GM19452 (cell line): ENCODE measurements around the gene GGTLC2.
"Not testable (repeated sequence)": the region's sequence is repeated elsewhere in the genome, so short reads cannot be mapped to it uniquely, and the experiment has no call there.

Experiments
- ATAC-seq: cut with Tn5 transposase; IDR thresholded peaks from one replicate; pipeline ENCODE4 v1.9.1; 2021; ENCODE audit not compliant: unreplicated experiment

GGTLC2 gene

DNA sequence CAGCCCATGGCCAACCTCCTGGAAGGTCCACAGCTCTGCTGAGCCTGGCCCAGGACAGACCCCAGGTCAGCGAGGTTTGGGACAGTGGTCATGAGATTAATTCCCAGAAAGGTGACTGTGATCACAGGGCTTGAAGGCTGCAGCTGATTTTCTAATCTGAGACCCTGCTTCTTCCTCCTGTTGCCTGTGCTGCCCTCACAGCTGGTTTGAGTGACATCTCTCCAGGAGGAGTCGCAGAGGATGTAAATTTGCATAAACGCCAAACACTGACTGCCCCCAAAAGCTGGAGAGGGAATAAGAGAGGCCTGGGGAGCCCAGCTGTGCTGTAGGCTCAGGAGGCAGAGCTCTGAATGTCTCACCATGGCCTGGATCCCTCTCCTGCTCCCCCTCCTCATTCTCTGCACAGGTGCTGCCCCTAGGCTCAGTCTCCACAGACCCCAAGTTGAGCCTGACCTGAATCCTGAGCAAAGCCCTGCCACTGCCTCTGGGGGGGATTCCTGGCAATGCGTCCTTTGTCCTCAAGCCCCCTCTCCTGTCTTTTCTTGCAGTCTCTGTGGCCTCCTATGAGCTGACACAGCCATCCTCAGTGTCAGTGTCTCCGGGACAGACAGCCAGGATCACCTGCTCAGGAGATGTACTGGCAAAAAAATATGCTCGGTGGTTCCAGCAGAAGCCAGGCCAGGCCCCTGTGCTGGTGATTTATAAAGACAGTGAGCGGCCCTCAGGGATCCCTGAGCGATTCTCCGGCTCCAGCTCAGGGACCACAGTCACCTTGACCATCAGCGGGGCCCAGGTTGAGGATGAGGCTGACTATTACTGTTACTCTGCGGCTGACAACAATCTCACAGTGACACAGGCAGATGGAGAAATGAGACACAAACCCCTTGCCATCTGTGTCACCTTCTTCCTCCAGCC is 23.8 kb downstream of the GGTLC2 start:
- ATAC-seq, result no peak

DNA sequence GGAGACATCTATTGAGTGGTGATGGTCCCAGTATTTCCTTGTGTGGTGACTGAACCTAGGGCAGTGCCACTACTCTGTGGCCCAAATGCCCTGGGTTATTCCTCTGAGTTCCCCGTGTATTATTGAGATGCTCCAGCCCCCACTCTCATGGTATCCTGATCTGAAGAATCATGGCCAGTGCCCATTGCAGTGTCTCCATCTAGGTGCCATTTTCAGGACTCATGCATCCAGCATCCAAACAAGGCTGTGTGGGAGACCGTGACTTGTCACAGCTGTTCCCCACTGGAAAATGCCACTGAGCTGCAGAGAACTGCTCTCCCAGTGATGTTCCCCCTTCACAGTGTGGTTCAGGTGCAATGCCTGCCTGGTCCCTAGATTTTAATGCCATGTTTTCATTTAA is 24.7 kb downstream of the GGTLC2 start:
- ATAC-seq, result no peak

DNA sequence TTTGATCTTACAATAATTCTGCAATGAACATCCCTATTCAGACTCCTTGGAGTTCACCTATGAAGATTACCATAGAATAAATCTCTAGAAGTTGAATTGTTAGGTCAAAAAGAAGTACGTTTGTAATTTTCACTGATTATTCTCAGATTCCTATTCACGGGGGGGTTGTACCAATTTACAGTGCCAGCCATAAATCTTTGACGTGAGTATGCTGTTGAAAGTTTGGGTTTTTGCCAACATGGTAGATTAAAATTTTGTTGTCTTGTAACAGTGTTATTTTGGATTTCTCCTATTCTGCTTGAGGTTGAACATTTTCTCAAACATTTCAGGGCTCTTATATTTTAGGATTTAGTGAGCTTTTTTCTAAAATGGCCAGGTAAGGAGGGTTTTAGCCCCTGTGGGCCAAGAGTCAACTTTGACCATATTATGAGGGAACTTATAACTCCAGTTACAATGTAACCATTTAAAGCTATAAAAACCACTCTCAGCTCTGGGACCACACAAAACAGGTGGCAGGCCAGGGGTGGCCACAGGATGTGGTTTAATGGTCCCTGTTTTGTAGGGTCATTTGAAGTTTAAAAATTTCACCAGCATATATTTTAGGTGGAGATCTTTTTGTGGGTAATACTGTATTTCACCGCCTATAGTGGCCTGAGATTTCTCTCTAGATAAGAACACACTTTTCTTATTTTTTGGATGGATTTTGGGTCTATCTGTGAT is 25.8 kb downstream of the GGTLC2 start:
- ATAC-seq, result no peak

DNA sequence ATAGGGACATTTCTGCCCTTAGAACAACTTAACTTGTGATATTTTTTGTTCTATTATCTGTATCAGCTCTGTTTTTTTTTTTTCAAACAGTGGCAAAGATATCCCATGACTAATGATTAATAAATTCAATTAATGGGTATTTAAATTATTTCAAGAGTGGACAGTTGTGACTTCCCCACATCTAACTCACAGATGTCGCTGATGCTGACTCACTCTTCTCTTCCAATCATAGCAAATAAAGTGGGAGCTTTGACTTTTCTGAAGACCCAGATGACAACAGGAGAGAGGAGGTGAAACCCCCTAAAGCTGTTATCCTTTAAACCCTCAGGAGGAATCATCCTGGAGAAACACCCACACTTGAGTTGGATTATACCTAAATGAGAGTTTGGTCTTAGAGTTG is 27.1 kb downstream of the GGTLC2 start:
- ATAC-seq, result no peak

DNA sequence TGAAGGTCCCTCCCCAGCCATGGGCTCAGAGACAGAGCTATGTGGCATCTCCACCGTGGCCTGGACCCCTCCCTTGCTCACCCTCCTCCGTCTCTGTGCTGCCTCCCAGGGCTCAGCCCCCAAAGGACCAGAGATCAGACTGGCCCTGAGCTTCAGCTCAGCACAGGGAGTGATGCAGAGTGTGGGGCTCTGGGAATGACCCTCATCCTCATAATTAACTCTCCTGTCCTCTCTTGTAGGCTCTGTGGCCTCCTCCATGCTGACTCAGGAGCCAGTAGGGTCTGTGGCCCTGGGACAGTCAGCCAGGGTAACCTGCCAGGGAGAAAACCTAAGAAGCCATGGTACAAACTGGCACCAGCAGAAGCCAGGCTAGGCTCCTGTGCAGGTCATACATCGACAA is 28.7 kb downstream of the GGTLC2 start:
- no peak for ATAC-seq

DNA sequence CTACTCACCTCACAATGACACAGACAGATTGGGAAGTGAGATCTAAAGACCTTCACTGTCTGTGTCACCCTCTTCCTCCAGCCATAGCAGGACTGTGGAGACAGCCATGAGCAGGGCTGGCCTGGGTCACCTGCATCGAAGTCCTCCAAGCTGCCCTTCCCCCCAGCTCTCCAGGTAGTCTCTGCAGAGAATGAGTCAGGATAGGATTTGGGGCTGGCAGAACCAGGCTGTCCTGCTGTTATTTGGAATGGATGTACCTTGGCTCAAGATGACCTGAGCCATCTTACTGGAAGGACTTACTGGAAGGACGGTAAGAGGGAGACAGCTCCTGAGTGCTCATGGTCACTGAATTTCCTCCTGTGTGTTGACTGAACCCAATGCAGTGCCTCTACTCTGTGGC is 29.2 kb downstream of the GGTLC2 start:
- ATAC-seq, result no peak

DNA sequence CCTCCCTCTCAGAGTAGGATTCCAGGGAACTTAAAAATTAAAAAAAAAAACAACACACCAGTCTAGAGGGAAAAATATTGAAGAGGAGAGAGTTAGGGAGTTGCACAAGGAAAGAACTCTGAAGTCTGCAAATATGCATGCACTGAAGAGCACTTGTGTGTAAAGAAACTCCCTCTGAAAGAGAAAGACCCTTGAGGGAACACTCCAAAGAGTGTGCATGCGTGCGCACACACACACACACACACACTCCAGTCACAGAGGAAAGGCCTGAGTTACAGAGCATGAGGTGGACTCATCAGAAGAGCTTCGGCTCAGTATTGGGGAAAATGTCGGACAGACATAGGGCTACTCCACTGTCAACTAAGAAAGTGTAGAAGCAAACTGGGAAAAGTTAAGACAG is 30.1 kb downstream of the GGTLC2 start:
- ATAC-seq, result no peak

DNA sequence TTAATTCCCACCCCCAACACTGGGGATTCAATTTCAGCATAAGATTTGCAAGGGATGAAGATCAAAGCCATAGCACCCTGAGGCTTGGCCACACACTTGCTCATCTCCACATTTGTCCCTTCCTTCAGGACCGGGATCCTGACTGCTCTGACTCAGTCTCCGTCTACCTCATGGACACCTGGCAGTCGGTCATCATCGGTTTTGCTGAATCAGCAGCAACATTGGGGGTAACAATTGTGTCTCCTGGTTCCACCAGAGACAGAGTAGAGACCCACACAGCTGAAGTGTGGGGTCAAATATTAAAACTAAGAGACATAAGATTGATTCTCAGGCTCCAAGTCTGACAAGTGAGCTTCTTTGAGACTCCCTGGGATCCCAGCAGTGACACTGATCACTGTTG is 34.6 kb downstream of the GGTLC2 start:
- no peak for ATAC-seq

DNA sequence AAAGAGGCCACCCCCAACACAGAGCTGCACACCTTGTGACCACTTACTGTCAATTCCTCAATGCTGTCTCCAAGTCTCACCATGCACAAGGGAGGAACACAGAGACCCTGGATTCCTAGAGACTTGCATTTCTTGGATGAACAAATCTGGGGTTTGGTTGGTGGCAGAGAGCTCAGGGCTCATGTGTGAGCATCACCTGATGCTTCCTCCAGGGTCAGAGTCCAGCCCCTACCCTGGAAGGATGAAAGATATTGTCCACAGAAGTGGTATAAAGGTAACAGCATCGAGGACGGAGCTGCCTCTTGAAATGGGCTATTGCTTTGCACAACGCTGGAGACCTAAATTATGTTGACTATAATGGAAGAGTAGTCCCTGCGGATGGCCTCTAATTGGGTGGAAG is 36.0 kb downstream of the GGTLC2 start:
- ATAC-seq, result no peak

DNA sequence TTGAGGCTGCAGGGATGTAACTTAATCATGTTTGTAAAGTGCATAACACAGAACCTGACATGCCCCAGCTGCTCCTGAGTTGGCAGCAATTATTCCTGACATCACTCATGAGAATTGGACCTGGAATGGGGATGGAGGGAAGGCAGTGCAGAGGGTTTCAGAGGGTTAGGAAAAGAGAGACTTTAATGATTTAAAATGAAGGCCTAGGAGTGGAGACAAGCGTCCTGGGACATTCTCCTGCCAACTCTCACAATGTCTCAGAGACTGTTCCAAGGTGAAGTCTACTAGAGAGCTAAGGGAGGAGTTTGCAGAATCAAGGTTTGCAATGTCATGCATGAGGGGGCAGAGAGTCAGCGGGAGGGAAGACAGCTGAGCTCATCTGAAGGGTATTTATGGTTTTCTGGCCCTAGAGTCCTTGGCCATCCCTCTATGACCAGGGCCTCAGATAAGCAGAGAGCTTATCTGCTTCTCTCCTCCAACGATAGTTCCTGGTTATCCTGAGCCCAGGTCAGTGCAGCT is 36.9 kb downstream of the GGTLC2 start:
- ATAC-seq, result no peak

DNA sequence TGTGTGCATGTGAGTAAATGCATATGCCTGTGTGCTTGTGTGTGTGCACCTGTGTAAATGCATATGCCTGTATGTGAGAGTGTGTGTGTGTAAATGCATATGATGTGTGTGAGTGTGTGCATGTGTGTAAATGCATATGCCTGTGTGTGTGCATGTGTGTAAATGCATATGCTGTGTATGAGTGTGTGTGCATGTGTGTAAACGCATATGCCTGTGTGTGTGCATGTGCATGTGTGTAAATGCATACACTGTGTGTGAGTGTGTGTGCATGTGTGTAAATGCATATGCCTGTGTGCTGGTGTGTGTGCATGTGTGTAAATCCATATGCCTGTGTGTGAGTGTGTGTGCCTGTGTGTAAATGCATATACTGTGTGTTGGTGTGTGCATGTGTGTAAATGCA is 37.8 kb downstream of the GGTLC2 start:
- ATAC-seq, result no peak

DNA sequence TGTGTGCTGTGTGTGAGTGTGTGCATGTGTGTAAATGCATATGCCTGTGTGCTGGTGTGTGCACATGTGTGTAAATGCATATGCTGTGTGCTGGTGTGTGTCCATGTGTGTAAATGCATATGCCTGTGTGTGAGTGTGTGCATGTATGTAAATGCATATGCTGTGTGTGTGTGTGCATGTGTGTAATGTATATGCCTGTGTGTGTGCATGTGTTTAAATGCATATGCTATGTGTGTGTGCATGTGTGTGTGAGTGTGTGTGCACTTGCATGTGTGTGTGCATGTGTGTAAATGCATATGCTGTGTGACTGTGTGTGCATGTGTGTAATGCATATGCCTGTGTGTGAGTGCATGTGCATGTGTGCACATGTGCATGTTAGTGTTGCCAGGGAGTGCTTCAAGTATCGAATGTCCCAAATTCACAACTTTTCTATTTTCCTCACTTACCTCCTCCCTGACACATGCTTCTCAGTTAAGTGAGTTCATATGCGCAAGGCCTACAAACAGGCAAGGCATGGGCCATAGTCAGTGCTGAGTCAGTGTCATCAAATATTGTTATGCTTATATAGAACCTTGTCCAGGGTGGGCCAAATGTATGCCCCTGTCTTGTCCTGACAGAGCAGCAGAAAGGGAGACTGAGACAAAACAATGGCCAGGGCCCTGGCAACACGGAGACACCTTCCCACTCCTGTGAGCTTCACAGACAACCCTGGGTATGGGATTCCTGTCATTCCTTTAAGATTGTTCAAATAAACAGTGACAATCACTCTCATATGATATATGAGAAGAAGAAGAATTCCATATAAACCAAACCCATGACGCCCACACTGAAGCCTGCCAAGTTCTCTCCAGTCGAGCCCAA is 38.6 kb downstream of the GGTLC2 start:
- ATAC-seq, result no peak

DNA sequence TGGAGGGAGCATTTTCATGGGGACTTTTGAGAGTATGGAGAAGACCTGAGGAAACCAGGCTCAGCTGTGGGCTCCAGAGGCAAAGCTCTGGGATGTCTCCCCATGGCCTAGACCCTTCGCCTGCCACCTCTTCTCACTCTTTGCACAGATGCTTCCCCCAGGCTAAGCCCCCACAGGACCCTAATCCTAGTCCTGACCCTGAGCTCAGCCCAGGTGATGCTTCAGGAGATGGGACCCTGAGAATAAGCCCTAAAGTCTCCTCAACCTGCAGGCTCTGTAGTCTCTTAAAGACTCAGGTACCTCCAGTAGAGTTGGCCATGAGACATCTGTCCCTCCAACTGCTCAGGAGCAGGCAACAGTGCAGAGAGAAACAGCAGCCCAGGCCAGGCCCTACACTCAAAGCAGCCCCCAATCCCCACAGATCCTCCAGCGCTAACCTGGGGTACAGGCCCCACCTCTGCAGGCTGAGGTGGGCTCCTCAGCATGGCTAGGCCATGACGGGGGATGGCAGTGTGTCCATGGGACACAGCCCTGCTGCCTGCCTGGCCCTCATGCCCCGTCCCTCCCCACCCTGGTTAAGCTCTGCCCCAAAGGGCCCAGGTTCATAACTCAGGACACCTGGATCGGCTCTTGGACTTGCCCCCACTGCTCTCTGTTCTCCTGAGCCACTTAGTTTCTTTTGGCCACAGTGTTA is 39.4 kb downstream of the GGTLC2 start:
- ATAC-seq, result no peak

DNA sequence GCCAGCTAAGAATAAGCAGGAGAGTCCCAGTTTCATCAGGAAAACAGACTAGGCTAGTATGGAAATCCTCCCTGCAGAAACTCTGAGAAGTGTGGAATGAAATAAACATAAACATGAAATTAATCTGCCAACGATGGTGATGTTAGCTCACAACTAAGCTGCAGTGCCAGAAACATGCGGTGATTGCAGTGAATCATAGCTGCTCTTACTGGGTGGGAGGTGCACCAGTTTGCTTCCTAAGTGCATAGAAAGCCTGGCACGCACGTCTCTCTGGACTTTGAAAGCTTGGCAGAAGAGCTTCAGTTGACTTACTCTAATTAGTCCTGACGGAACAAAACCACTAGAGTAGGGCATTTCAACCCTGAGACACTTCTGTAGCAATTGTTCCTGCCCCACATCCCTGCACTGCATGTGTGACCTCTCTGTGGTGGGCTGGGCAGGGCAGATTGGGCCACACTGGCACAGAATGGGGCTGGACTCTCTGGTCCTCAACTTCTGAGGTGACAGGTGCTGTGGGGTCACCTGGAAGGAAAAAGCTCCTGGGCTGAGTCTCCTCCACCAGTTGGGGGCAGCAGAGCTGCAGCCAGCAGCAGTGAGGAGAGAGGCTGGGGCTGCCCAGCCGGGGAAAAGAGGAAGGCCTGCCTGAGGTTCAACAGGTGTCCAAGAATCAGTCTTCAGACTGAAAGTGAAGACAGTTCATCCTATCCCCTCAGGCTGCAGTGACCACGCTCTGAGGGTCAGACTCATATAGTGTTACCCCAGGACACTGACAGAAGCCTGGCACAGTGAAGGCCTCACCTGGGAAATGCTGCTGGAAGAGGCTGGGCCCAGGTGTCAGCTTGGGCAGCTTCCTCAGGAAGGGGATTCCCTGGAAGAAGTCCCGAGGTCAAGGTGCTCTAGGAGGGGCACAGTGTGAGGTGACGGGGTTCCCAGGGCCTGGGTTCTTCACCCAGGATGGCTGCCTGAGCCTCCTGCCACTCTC is 40.5 kb downstream of the GGTLC2 start:
- ATAC-seq, result no peak

DNA sequence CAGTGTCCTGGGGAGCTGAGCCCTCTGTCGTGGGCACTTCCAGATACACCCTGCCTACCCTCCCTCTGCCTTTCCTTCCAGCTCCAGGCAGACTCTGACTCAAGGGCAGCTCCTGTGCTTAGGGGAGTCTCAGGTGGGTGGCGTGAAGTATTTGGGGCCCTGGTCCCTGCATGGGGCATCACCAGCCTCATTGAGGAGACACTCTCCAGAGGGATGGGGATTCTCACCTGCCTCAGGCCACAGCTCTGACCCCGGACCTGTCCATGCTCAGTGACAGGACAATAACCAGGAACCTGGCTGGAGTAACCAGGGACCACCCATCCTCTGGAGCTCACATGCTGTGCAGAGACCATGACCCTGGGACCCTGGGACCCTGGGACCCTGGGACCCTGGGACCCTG is 41.2 kb downstream of the GGTLC2 start:
- ATAC-seq, result no peak

DNA sequence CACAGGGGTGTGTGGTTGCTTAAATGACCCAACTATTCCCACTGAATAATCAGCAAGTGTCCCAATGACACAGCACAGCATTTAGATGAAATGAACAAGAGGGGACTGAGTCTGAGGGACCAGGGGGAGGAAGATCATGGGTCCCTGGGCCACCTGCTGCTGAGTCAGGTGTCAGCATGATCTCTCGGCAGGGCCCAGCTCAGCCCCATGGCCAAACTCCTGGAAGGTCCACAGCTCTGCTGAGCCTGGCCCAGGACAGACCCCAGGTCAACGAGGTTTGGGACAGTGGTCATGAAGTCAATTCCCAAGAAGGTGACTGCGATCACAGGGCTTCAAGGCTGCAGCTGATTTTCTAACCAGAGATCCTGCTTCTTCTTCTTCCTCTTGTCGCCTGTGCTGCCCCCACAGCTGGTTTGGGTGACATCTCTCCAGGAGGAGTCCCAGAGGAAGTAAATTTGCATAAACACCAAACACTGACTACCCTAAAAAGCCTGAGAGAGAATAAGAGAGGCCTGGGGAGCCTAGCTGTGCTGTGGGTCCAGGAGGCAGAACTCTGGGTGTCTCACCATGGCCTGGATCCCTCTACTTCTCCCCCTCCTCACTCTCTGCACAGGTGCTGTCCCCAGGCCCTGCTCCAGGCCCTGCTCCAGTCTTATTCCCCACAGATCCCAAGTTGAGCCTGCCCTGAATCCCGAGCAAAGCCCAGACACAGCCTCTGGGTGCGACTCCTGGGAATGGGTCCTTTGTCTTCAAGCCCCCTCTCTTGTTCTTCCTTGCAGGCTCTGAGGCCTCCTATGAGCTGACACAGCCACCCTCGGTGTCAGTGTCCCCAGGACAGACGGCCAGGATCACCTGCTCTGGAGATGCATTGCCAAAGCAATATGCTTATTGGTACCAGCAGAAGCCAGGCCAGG is 42.0 kb downstream of the GGTLC2 start:
- ATAC-seq, result not testable (repeated sequence)

DNA sequence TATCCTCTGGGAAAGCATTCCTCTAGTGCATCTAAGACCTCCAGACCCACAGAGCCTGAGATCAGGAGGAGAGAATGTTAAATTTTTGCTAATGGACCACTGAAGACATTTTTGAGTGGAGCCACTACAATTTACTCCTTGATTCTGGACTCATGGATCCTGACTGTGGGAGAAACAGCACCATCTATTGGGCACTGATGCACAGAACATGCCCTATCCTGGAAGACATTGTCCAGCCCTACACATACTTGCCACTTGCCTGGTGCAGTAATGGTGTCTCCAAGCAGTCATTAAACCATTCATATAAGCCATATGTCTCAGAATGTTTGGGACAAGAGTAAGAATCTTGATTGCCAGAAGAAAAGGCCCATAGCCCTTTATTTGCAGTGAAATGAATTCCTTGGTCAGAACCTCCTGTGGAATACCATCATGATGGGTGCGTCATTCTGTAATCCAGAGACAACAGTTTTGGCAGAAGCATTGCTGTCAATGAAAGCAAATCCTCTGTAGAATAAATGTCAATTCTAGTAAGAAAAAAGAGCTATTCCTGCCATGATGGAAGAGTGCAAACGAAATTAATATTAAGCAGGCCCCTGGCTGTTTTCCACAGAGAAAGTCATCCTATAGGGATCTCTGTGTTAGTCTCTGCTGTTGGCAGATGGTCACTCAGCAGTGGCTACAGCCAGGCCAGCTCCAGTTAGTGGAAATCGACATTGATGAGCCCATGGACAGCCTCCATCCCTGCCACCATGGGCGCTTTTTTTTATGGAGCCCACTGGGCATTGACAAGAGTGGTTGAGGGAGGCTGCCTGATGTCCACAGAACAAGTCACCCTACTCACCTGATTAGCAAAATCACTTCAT is 43.5 kb downstream of the GGTLC2 start:
- ATAC-seq, result no peak
